SK-N-DZ (cell line): Measurements from ENCODE around the gene RSBN1L.
A peak's percentile ranks its signal among the peaks of the same experiment; 100 is the strongest.
"Not testable (repeated sequence)": the region's sequence is repeated elsewhere in the genome, so short reads cannot be mapped to it uniquely, and the experiment has no call there.

ENCODE experiments used
- DNase-seq: peaks from one replicate; pipeline ENCODE4 v3.0.0-alpha.2; 2015; ENCODE audit warnings: low spot score

The RSBN1L gene

DNA sequence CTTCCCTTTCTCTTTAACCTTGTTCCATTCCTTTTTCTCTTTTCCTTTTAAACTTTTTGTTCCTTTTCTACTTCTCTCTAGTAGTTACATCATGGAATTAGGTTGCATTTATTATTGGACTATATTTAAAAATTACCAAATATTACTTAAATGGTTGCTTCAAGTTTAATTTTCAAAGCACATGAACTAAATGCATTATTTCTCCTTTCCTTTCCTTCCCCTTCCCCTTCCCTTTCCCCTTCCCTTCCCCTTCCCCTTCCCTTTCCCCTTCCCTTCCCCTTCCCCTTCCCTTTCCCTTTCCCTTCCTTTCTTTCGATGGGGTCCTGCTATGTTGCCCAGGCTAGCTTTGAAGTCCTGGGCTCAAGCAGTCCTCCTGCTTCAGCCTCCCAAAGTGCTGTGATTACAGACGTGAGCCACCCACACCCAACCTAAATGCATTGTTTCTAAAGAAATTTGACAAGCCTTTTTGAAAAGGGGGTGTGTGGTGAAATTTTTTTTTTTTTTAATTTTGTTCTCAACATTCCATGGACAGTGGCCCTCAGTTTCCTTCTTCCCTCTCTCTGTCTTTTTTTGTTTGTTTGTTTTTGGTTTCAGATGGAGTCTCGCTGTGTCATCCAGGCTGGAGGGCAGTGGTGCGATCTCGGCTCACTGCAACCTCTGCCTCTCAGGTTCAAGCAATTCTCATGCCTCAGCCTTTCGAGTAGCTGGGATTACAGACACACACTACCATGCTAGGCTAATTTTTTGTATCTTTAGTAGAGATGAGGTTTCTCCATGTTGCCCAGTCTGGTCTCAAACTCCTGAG is 70.7 kb downstream of the RSBN1L start:
- DNase-seq: no peak

DNA sequence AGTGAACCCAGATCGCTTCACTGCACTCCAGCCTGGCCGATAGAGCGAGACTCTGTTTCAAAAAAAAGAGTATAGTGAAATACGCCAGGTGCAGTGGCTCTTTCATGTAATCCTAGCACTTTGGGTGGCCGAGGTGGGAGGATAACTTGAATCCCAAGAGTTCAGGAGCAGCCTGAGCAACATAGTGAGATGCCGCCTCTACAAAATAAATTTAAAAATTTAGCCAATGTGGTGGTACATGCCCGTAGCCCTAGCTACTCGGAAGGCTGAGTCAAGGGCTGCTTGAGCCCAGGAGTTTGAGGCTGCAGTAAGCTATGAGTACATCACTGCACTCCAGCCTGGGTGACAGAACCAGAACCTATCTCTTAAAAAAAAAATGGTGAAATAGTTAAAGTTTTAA is 74.1 kb downstream of the RSBN1L start:
- DNase-seq: no peak

DNA sequence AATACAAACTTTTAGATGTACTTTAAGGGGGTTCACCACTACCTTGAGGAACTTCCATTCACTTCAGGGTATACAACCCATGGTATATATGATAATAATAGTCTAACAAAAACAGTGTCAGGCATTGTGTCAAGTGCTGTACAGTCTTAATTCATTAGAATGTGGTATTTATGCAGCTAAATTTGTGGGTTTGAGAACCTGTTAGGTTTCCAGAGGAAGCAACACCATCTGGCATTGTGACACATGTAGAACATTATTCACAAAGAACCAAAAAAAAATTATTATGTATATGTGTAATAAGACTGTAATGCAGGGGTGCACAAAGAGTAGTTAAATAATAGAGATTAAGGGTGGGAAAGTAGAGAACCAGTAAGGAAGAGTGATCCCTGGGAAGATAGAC is 75.6 kb downstream of the RSBN1L start:
- no peak for DNase-seq

DNA sequence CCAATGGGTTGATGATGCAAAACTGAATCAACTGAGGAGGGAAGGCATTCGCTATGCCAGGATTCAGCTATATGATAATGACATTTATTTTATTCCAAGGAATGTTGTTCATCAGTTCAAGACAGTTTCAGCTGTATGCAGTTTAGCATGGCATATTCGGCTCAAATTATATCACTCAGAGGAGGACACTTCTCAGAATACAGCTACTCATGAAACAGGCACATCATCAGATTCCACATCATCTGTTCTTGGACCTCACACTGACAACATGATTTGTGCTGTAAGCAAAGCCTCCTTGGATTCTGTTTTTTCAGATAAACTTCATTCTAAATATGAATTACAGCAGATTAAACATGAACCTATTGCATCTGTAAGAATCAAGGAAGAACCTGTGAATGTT is 82.3 kb downstream of the RSBN1L start:
- no peak for DNase-seq

DNA sequence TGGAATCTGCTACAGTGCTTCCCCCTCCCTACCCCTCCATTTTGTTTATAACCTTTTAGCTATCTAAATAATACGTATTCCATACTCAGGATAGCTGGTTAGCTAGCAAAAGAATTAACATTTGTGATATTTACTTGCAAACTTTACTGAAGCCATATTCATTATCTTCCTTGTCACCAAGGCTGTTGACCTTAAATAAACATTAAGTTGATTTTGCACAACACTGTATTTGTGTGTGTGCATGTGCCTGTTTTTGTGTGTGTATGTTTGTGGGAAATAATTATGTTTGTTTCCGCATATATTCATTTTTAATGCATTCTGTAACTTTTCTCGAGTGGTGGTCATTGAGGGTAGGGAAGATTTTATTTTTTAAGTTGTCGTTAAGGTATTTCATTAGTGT is 86.1 kb downstream of the RSBN1L start:
- no peak for DNase-seq

DNA sequence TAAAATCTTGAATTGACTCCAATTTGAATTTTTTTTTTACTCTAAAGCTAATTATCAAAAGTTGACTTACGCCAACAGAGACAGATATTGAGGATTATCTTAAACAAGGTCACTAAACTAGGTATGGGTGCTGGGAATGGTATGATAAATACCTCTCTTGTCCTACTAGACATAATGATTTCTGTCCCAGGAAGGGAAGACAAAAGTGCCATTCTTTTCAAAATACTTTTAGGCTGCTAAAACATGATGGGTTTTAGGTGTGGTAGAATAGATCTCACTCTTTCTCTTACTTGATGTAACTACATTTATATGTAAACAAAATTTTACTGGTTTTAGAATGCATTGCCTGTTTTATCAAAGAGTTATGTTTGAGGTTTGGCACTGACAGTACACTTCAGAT is 86.9 kb downstream of the RSBN1L start:
- DNase-seq: no peak

DNA sequence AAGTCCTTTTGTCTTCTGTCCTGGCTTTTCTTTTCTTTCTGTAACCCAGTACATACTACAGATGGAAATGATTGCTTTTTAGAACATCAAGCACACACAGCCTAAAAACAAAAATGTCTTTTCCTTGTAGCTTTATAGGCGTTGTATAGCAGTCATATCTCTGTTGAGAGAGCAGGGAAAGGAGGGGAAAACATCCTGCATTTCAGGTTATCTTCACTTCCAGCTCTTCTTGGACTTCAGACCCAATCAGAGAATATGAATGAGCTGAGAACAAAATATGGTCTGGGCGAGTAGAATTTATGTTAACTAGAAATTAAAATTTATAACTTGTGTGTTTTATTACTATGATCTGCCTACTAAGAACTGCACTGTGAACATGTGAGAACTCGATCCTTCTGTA is 87.3 kb downstream of the RSBN1L start:
- DNase-seq: no peak

DNA sequence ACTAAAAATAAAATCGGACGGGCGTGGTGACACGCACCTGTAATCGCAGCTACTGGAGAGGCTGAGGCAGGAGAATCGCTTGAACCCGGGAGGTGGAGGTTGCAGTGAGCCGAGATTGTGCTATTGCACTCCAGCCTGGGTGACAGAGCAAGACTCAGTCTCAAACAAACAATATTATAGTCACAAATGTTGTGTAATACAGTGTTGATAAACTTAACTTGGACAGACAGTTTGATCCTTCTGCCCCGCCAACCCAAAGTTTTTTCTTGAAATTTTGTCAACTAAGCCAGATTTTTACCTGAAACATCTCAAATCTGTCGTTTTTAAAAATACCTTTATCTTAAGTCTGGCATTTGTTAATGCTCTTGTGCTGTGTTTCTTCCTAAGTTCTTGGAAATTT is 88.2 kb downstream of the RSBN1L start:
- not testable (repeated sequence) for DNase-seq

DNA sequence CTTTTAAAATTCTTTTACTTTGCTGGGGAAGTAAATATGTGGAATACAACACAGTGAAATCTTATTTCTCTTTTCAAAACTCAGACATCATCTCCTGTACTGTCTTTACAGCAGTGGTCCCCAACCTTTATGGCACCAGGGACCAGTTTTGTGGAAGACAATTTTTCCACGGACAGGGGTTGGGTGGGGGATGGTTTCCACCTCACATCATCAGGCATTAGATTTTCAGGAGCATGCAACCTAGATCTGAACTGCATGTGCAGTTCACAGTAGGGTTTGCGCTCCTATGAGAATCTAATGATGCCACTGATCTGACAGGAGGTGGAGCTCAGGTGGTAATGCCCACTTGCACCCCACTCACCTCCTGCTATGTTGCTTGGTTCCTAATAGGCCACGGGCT is 89.8 kb downstream of the RSBN1L start:
- no peak for DNase-seq

DNA sequence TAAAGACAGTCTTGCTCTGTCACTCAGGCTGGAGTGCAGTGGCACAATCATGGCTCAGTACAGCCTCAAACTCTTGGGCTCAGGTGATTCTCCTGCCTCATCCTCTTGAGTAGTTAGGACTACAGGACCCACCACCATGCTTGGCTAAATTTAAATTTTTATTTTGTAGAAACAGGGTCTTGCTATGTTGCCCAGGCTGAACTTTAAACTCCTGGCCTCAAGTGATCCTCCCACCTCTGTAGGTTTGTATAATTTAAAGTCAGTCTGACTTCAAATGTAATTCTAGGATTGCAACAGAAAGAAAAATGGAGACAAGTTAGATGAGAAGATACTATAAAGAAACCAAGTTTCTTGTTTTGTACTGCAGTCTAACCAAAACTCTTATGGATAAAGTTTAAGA is 90.5 kb downstream of the RSBN1L start:
- DNase-seq: no peak

DNA sequence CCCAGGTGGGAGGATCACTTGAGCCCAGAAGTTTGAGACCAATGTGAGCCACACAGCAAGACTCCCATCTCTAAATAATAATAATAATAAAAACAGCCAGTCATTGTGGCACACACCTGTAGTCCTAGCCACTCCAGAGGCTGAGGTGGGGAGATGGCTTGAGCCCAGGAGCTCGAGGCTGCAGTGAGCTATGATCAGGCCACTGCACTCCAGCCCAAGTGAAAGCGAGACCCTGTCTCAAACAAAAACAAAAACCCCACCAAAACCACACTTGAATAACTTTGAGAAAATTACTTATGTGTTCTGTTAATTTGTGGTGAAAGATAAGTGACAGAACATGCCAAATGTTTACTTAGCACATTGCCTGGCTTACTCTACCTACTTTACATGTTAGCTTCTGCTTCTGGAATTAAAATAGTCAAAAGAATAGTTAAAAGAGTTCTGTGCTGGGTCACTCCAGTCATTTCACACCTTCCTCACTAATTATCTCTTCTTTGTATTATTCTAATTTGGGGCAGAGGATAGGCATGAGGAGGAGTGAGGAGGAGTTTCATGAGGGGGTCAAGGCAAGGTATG is 92.2 kb downstream of the RSBN1L start:
- no peak for DNase-seq

DNA sequence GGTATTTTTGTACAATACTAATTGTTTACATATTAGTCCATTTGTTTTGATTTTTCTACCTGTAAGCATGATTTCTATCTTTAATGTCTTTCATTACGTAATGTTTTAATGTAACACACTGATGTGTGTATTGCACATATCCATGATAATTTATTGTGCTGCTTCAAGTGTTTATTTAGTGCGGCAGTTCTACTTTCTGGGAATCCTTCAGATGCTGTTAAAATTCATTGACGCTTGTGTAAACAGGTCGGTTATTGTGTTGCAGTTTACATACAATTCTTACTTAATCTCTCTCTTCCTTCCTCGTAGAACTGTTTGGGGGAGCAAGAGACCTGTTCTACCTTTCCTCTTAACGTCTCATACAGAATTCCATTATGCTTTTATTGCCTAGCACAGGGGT is 95.1 kb downstream of the RSBN1L start:
- no peak for DNase-seq

DNA sequence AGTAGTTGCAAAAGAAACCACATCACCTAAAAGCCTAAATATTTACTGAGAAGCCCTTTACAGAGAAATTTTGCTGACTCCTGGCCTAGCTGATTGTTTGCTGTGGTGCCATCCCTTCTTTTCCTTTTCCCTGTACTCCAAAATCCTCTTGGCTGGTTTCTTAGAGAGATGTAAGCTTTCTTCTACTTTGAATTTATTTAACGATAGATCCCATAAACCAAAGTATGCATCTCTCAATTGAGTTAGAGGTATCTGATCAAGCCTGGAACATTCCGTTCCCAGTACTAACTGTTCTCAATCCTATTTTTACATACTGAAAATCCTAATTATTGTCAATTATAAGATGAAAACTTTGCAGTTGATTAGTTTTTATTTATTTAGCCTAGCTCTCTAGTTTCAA is 95.7 kb downstream of the RSBN1L start:
- no peak for DNase-seq

DNA sequence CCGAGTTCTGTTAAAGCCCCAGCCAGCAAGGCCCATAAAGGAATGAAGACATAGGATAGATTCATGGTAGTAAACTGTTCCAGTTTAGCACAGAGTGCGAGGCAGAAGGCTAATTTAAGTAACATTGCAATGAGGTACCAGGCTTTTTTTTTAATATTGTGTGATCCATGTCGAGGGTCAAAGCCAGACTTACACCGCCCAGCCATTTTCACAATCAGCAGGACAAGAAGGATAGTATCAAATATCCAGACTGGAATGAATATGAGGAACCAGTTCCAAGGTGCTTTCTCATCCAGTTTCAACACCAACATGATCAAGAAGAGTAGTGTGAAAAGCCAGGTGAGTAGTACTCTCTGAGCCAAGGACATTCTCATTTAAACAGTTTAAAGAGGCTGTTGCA is 97.7 kb downstream of the RSBN1L start:
- no peak for DNase-seq

DNA sequence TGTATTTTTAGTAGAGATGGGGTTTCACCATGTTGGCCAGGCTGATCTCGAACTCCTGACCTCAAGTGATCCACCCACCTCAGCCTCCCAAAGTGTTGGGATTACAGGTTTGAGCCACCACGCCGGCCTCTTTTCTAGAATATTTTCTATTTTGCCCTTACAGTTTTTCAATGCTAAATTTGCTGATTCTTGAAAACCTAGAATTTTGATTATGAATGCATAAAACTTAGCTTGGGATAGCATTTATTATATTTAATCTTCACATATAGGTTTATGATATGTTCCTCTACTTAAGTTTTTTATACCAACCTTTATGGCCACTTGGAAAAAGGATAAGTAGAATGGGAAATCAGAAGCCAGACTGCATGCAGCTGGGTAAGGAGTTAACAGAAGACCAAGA is 99.8 kb downstream of the RSBN1L start:
- DNase-seq: no peak

DNA sequence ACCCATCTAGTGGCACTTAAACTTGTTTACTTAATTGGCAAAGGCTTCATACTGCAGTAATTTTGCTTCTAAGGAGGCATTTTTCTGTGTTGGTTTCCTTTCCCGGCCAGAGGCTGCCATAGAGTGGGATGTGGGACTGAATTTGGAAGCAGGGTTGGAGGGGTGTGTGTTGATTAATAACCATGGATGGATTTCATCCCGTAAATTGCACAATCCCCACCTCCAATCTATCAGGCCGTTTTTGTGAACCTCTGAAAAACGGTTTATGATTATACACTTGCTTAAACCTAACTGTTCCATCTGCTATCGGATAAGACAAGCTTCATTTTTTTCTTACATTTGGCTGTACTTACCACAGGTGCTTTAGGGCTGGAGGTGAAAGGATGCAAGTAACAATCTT is 100.7 kb downstream of the RSBN1L start:
- DNase-seq: no peak

DNA sequence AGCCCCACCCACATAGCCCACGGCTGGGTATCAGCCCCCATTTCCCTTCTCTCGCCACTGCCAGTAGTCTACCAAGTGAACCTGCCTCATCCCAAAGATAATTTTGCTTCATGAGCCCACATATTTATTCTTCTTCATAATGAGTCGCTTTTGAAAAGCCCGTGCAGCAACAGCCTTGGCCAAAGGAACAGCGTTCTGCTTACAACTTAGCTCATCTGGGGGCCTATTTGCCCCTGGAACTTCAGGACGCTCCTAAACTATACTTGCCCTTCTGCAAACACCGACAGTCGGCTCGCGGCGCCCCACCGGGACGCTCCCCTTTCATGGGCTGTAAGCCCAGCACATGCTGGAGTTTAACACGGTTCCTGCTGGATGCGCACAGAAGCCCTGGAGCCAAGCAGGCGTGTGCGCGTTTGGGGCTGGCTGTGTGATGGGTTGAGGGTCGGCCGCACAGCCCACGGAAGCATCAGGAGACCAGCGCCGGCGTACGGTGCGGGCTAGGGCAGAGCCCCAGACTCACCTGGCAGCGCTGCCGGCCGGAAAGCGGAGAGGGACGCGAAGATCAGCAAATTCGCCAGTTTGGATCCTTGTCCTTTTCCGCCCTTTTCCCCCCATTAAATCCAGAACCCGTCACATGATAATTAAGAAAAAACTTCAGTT is 101.6 kb downstream of the RSBN1L start:
- no peak for DNase-seq

DNA sequence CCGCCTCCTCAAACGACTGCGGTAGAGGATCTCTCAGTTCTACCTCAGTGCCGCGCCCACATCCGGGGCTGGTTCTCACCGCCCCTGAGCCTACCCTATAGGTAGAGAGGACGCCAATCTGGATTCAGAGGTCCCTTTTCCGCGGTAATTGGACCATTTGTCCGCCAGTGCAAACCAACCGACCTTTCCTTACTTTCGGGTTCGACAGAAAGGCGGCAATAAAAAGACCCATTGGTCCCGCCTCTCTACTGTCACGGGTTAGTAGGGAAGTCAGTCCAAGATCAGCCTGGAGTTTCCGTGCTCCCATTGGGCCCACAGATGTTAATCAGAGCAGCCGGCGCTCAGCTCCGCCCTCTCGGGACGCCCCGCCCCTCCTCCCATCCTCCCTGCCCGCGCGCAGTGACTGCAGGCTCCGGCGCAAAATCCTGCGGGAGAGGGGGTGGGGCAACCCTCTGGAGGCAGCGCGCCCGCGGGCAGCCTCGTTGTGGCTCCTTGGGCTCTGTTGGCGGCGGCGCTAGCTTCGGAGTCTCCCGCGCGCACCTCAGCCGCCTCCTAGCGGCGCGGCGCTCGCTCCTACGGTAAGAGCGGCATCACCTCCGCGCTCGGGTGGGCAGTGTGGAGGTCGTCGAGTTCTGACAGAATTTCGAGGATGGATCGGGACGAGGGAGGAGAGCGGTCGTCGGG is 102.3 kb downstream of the RSBN1L start, which contains the start of the genes PHTF2 and TMEM60:
TSS of gene PHTF2 (plus strand) at position 380 of the 684 bp plus-strand sequence.
TSS of gene TMEM60 (minus strand) at position 41 of the 684 bp plus-strand sequence. CDS start 4,061 bp downstream, outside the sequence.
- peak; percentile 100 for DNase-seq

DNA sequence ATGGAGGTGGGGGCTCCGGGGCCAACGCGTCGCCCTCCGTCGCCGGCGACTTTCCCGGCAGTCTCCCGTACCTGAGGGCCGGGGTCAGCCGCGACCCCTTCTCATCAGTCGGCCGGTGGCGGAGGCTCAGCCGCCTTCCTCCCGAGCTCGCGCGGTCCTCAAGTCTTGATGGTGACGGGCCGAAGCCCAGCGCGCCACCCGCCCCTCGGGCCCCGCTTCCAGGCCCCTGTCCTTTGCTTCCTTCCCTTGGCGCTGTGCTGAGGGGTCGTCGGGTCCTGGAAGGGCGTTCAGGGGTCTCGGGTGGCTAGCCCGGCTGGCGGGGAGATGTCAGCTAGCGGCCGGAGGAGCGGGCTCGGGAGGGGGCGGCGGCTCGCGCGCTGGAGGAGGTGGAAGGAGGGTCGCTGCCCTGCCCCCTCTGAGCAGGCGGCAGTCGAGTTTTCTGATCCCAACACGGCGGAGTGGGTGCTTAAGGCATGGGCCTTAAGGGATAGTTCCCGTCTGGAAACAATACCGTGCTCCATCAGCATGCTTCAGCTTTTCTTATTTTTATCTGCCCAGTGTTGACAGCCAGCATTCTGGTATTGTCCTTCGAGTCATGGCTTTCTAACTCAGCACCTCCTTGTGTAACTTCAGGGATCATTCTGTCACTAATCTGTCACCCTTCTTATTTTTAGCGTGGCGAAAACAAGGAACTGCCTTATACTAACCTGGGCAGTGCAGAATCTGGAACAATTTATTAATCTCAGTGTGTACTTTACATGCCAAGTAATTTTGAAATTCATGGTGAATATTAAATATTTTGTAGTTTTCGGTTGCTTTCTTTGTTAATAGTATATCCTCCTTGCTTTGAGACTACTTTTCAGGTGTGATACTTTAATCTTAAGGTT is 103.1 kb downstream of the RSBN1L start:
- DNase-seq: peak; percentile 74

DNA sequence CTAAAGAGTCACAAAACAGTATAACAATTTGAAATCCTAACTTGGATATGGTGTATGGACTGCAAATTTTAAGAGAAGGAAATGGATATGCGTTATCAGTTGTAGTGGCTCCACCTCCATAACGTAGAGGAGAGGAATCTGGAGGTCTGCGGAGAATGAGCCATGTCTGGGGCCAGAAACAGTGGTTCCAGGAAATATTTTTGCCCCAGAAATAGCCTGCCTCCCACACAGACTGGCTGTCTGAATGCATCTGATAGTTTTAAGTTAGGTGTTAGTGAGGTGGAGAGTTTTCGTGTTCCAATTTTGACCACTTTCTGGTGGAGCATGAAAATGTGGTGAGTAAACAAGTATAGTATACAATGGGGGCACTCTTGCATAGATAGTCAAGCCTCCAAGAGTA is 103.9 kb downstream of the RSBN1L start:
- DNase-seq: no peak

DNA sequence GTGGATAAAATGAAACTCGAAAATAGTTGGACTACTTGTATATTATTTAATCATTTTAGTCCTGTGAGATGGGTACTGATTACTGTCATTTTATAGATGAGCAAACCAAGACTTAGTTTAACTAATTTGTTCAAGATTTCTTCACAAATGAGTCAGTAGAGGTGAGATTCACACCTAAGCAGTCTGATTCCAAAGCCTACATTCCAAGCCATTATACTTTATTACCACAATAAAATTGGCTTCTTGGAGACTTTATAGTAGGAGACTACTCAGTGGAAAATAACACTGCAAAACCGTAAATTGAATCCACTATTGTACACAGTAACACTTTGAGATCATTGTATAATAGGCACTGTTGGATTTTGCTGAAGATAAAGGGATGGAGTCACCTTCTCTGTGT is 104.5 kb downstream of the RSBN1L start:
- DNase-seq: no peak
